ENCODE measurements around the gene PA2G4. TPM values are rescaled to one million over a fixed set of nuclear protein-coding genes. Genes with fewer than 3 reads are reported as not detected.

PA2G4 gene
- polyA plus RNA-seq, 2 of the 4 experiments (the other 2 are of a cell fraction) = 415 to 717 TPM

DNA sequence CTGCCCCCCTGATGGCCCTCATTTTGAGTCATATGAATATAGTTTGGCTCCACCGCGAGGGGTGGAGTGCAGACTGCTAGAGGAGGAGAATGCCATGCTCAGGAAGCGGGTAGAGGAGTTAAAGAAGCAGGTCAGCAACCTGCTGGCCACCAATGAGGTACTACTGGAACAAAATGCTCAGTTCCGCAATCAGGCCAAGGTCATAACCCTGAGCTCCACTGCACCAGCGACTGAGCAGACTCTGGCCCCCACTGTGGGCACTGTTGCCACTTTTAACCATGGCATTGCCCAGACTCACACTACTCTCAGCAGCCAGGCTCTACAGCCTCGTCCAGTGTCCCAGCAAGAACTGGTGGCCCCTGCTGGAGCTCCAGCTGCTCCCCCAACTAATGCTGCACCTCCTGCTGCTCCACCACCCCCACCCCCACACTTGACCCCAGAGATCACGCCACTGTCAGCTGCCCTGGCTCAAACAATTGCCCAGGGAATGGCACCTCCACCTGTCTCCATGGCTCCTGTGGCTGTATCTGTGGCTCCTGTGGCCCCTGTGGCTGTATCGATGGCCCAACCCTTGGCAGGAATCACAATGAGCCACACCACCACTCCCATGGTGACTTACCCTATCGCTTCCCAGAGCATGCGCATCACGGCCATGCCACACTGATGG lies 17.0 kb downstream of the PA2G4 start:
- FAIRE-seq (no peak), DNase-seq (ENCODE audit: low read depth in 1 of 2, low spot score in 1 of 2) (no peak), ATAC-seq (no peak)
- H3K4me3 ChIP-seq = no peak overlapping the region
- TF ChIP-seq BHLHE40 (IDR thresholded peaks at IDR 0.05; ENCODE audit: low read depth, low read length) = no peak
- TF ChIP-seq, protein P1, sequence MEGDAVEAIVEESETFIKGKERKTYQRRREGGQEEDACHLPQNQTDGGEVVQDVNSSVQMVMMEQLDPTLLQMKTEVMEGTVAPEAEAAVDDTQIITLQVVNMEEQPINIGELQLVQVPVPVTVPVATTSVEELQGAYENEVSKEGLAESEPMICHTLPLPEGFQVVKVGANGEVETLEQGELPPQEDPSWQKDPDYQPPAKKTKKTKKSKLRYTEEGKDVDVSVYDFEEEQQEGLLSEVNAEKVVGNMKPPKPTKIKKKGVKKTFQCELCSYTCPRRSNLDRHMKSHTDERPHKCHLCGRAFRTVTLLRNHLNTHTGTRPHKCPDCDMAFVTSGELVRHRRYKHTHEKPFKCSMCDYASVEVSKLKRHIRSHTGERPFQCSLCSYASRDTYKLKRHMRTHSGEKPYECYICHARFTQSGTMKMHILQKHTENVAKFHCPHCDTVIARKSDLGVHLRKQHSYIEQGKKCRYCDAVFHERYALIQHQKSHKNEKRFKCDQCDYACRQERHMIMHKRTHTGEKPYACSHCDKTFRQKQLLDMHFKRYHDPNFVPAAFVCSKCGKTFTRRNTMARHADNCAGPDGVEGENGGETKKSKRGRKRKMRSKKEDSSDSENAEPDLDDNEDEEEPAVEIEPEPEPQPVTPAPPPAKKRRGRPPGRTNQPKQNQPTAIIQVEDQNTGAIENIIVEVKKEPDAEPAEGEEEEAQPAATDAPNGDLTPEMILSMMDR (IDR thresholded peaks at IDR 0.05) = no peak
- TF ChIP-seq CHD4 (IDR thresholded peaks at IDR 0.05; ENCODE audit: borderline replicate concordance) = no peak
- H3K27ac ChIP-seq = no peak overlapping the region
- no peak overlapping the region for H3K4me2 ChIP-seq
- peaks cover 21% of the 10 kb centered on the region for H3K4me1 ChIP-seq
- H3K9me3 ChIP-seq = no peaks in the 10 kb centered on the region
- POLR2A ChIA-PET = interaction anchor here (4.2 kb wide), 1 partner anchor 68 kb away, joined by 36 read pairs; the partner anchor contains the start of gene SMARCC2
- 90% methylated on average over 11 of the region's 11 CpGs for WGBS (ENCODE audit: missing lambda C conversion rate)
- CTCF ChIA-PET = interaction anchor here (1.0 to 15.7 kb wide), 9 partner anchors 15 to 137 kb away, joined by 3 to 204 read pairs (median 4); partner anchors contain the start of genes ANKRD52, ERBB3, PA2G4 and RNF41

DNA sequence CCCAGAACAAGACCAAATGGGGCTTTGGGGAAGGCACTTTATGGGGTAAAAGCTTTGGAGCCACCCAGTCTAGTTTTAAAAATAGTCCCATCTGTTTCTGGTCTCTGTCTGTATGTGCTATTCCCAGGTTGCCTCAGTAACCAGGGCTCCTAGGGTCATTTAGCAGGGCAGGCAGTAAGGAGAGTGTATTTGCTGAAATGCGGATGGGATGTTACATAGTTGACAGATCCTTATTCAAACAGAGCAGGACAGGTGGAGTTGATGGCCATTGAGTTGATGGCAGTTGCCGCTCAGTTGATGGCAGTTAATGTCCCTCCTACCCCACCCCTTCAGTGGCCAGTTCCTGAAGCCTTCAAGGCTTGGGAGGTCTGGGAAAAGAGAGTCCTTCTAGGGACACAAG lies 18.3 kb downstream of the PA2G4 start:
- no peak for FAIRE-seq
- Histone ChIP-seq H3K4me1 (peaks cover 33% of the 10 kb centered on the region), H3K4me2 (no peak overlapping the region), H3K4me3 (no peak overlapping the region), H3K27ac (no peak overlapping the region), H3K9me3 (no peaks in the 10 kb centered on the region)
- POLR2A ChIA-PET = interaction anchor here (0.6 kb wide), 1 partner anchor 39 kb away, joined by 4 read pairs; no protein-coding TSS in a partner anchor
- TF ChIP-seq RFX5 (IDR thresholded peaks at IDR 0.05) (no peak), ZFP36 (IDR thresholded peaks at IDR 0.05; ENCODE audit: borderline replicate concordance, partially characterized antibody) (no peak)
- TF ChIP-seq, protein P2, sequence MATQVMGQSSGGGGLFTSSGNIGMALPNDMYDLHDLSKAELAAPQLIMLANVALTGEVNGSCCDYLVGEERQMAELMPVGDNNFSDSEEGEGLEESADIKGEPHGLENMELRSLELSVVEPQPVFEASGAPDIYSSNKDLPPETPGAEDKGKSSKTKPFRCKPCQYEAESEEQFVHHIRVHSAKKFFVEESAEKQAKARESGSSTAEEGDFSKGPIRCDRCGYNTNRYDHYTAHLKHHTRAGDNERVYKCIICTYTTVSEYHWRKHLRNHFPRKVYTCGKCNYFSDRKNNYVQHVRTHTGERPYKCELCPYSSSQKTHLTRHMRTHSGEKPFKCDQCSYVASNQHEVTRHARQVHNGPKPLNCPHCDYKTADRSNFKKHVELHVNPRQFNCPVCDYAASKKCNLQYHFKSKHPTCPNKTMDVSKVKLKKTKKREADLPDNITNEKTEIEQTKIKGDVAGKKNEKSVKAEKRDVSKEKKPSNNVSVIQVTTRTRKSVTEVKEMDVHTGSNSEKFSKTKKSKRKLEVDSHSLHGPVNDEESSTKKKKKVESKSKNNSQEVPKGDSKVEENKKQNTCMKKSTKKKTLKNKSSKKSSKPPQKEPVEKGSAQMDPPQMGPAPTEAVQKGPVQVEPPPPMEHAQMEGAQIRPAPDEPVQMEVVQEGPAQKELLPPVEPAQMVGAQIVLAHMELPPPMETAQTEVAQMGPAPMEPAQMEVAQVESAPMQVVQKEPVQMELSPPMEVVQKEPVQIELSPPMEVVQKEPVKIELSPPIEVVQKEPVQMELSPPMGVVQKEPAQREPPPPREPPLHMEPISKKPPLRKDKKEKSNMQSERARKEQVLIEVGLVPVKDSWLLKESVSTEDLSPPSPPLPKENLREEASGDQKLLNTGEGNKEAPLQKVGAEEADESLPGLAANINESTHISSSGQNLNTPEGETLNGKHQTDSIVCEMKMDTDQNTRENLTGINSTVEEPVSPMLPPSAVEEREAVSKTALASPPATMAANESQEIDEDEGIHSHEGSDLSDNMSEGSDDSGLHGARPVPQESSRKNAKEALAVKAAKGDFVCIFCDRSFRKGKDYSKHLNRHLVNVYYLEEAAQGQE (IDR thresholded peaks at IDR 0.05) = no peak
- TF ChIP-seq, protein P3, sequence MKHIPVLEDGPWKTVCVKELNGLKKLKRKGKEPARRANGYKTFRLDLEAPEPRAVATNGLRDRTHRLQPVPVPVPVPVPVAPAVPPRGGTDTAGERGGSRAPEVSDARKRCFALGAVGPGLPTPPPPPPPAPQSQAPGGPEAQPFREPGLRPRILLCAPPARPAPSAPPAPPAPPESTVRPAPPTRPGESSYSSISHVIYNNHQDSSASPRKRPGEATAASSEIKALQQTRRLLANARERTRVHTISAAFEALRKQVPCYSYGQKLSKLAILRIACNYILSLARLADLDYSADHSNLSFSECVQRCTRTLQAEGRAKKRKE (CRISPR knock-in tag; IDR thresholded peaks at IDR 0.05; ENCODE audit: low read depth) = no peak
- no peak for ATAC-seq
- CTCF ChIA-PET = interaction anchor here (15.7 kb wide), 1 partner anchor 67 kb away, joined by 204 read pairs; the partner anchor contains the start of gene SMARCC2
- 89% methylated on average over 2 of the region's 2 CpGs for WGBS (ENCODE audit: missing lambda C conversion rate)
- DNase-seq (ENCODE audit: low read depth in 1 of 2, low spot score in 1 of 2) = no peak

DNA sequence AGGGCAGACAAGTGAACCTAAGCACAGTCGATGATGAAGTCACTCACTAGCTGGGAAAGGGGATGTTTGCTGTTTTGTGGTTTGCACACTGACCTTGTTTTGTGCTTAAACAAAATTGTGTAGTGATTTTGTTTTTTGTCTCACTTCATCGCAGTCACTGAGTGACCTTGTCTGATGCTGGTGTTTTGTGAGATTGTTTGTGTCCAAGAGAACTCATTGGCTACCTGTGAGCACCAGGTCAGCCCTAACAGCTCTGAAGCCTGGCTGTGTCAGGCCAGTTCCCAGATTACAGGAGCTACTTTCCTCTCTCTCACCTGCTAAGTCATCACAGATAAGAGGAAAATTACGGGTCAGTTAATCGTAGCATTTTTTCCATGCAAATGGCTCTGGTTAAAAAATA lies 19.8 kb downstream of the PA2G4 start:
- FAIRE-seq (no peak), DNase-seq (ENCODE audit: low read depth in 1 of 2, low spot score in 1 of 2) (no peak), ATAC-seq (no peak)
- Histone ChIP-seq H3K4me3 (no peak overlapping the region), H3K27ac (no peak overlapping the region), H3K9me3 (no peaks in the 10 kb centered on the region), H3K4me2 (no peak overlapping the region), H3K4me1 (peaks cover 28% of the 10 kb centered on the region)
- 89% methylated on average over 4 of the region's 4 CpGs for WGBS (ENCODE audit: missing lambda C conversion rate)
- POLR2A ChIA-PET = interaction anchor here (1.0 kb wide), 1 partner anchor 65 kb away, joined by 3 read pairs; the partner anchor contains the start of gene SMARCC2
- CTCF ChIA-PET = interaction anchor here (0.9 to 15.7 kb wide), 7 partner anchors 16 to 99 kb away, joined by 3 to 204 read pairs (median 4); partner anchors contain the start of genes MYL6 and SMARCC2
- TF ChIP-seq ESRRA (IDR thresholded peaks at IDR 0.05; ENCODE audit: borderline replicate concordance, low read length) (no peak), NR3C1 (IDR thresholded peaks at IDR 0.05) (no peak)
